Measurements from ENCODE around the gene CELSR1. TPM values are rescaled to one million over a fixed set of nuclear protein-coding genes. Genes with fewer than 3 reads are reported as not detected.

Gene CELSR1
- total and polyA plus RNA-seq, 2 of the 13 experiments (the other 11 are each of a cell fraction or from before 2014, with no cell fraction given): 0.78 to 1.8 TPM

- TF ChIP-seq ZNF280B (CRISPR knock-in tag; IDR thresholded peaks at IDR 0.05; ENCODE audit: borderline replicate concordance): no peak
- peak; percentile 33; the same call in 1 of the 2 replicates for TF ChIP-seq KDM4B (CRISPR knock-in tag; IDR thresholded peaks at IDR 0.05)
- 0 out of 2 replicates have a peak, but pooled peaks have one; percentile 11 for TF ChIP-seq HOXA5 (CRISPR knock-in tag; IDR thresholded peaks at IDR 0.05)
- TF ChIP-seq ZNF543 (CRISPR knock-in tag; IDR thresholded peaks at IDR 0.05): 0 out of 2 replicates have a peak, but pooled peaks have one; percentile 33
- TF ChIP-seq BORCS8-MEF2B (CRISPR knock-in tag; IDR thresholded peaks at IDR 0.05): peak; percentile 30; the same call in 1 of the 2 replicates
- TF ChIP-seq ZNF484 (CRISPR knock-in tag; IDR thresholded peaks at IDR 0.05; ENCODE audit: borderline replicate concordance, low read depth): no peak
- TF ChIP-seq CCAR2 (optimal IDR thresholded peaks at IDR 0.05; ENCODE audit: low read depth, low read length): no peak
- TF ChIP-seq AGO2 (optimal IDR thresholded peaks at IDR 0.05; ENCODE audit: low read depth, low read length): no peak
- no peak for TF ChIP-seq CENPX (CRISPR knock-in tag; IDR thresholded peaks at IDR 0.05)
- no peak for TF ChIP-seq ZNF121 (CRISPR knock-in tag; IDR thresholded peaks at IDR 0.05)
- TF ChIP-seq ZNF547 (CRISPR knock-in tag; IDR thresholded peaks at IDR 0.05): peak; percentile 86
- no peak for TF ChIP-seq ZNF318 (CRISPR knock-in tag; IDR thresholded peaks at IDR 0.05)
- no peak for TF ChIP-seq ZBTB37 (CRISPR knock-in tag; IDR thresholded peaks at IDR 0.05)
- no peak for TF ChIP-seq ZNF816 (CRISPR knock-in tag; IDR thresholded peaks at IDR 0.05; ENCODE audit: borderline replicate concordance)
- no peak for TF ChIP-seq MAZ (IDR thresholded peaks at IDR 0.05; ENCODE audit: borderline replicate concordance, low read depth, low read length)
- TF ChIP-seq MAZ (CRISPR knock-in tag; IDR thresholded peaks at IDR 0.05; ENCODE audit: low read depth): peak; percentile 73
- 0 out of 2 replicates have a peak, but pooled peaks have one; percentile 15 for TF ChIP-seq ZNF572 (CRISPR knock-in tag; IDR thresholded peaks at IDR 0.05)
- TF ChIP-seq SOX6 (IDR thresholded peaks at IDR 0.05): no peak
- TF ChIP-seq SOX6 (CRISPR knock-in tag; IDR thresholded peaks at IDR 0.05): peak; percentile 21; the same call in 1 of the 2 replicates
Observed at GRCh38 chr22:46563381-46564083, 26.1 kb upstream of the CELSR1 start (continued).
